H9 (cell line): ENCODE measurements around the gene AURKB. TPM values are rescaled to one million over a fixed set of nuclear protein-coding genes. Genes with fewer than 3 reads are reported as not detected.

ENCODE experiments used
- DNase-seq: peaks from one replicate; pipeline ENCODE4 v3.0.0-alpha.2; 2017
- H2AFZ ChIP-seq: one replicate; pipeline ENCODE4 v1.6.1; 2013; ENCODE audit warnings: mild to moderate bottlenecking, low read length, control low read depth, moderate library complexity
- H2AK5ac ChIP-seq: 2 replicates; pipeline ENCODE4 v1.6.1; 2013; ENCODE audit warnings: low read length, control low read depth, mixed read lengths; ENCODE audit not compliant: insufficient read length
- H2BK120ac ChIP-seq: one replicate; pipeline ENCODE4 v1.6.1; 2013; ENCODE audit warnings: low read depth, mild to moderate bottlenecking, low read length, control low read depth, inconsistent platforms; ENCODE audit not compliant: poor library complexity, severe bottlenecking
- H2BK12ac ChIP-seq: 2 replicates; pipeline ENCODE4 v1.6.1; 2013; ENCODE audit warnings: low read length, control low read depth, mixed read lengths, low read depth; ENCODE audit not compliant: insufficient read length
- H2BK15ac ChIP-seq: 2 replicates; pipeline ENCODE4 v1.6.1; 2013; ENCODE audit warnings: low read depth, low read length, control low read depth
- H2BK20ac ChIP-seq: one replicate; pipeline ENCODE4 v1.6.1; 2013; ENCODE audit warnings: low read depth, mild to moderate bottlenecking, low read length, control low read depth, inconsistent platforms; ENCODE audit not compliant: poor library complexity, severe bottlenecking
- H2BK5ac ChIP-seq: 2 replicates; pipeline ENCODE4 v1.6.1; 2013; ENCODE audit warnings: low read length, control low read depth, mixed read lengths; ENCODE audit not compliant: insufficient read length
- H3K14ac ChIP-seq: 2 replicates; pipeline ENCODE4 v1.6.1; 2013; ENCODE audit warnings: low read length, control low read depth; ENCODE audit not compliant: insufficient read depth
- H3K18ac ChIP-seq: 2 replicates; pipeline ENCODE4 v1.6.1; 2013; ENCODE audit warnings: low read depth, mild to moderate bottlenecking, mixed read lengths, low read length, control low read depth; ENCODE audit not compliant: insufficient read length
- H3K23ac ChIP-seq: 2 replicates; pipeline ENCODE4 v1.6.1; 2013; ENCODE audit warnings: low read length, control low read depth, mixed read lengths, low read depth; ENCODE audit not compliant: insufficient read length
- H3K23me2 ChIP-seq: 2 replicates; pipeline ENCODE4 v1.6.1; 2013; ENCODE audit warnings: low read depth, mild to moderate bottlenecking, mixed read lengths, low read length, control low read depth; ENCODE audit not compliant: insufficient read length, poor library complexity, severe bottlenecking
- H3K27ac ChIP-seq: 2 replicates; pipeline ENCODE4 v1.5.1; 2013; ENCODE audit warnings: low read length, control low read depth, mixed read lengths, low read depth; ENCODE audit not compliant: insufficient read length
- H3K27me3 ChIP-seq: 2 replicates; pipeline ENCODE4 v1.6.1; 2013; ENCODE audit warnings: low read length, control low read depth, inconsistent platforms; ENCODE audit not compliant: insufficient read depth
- H3K4ac ChIP-seq: 2 replicates; pipeline ENCODE4 v1.6.1; 2013; ENCODE audit warnings: low read depth, mild to moderate bottlenecking, control low read depth, inconsistent platforms, low read length, moderate library complexity
- H3K4me1 ChIP-seq: 2 replicates; pipeline ENCODE4 v1.6.1; 2013; ENCODE audit warnings: low read length, control low read depth, inconsistent platforms; ENCODE audit not compliant: insufficient read depth
- H3K4me2 ChIP-seq: 2 replicates; pipeline ENCODE4 v1.6.1; 2013; ENCODE audit warnings: low read length, control low read depth, mixed read lengths; ENCODE audit not compliant: insufficient read length, insufficient read depth
- H3K56ac ChIP-seq: 2 replicates; pipeline ENCODE4 v1.6.1; 2013; ENCODE audit warnings: low read depth, mild to moderate bottlenecking, mixed read lengths, low read length, control low read depth; ENCODE audit not compliant: insufficient read length
- H3K79me1 ChIP-seq: 2 replicates; pipeline ENCODE4 v1.6.1; 2013; ENCODE audit warnings: low read depth, mild to moderate bottlenecking, moderate library complexity, low read length, control low read depth, inconsistent platforms; ENCODE audit not compliant: insufficient read depth, poor library complexity, severe bottlenecking
- H3K79me2 ChIP-seq: 2 replicates; pipeline ENCODE4 v1.6.1; 2013; ENCODE audit warnings: low read length, control low read depth, inconsistent platforms; ENCODE audit not compliant: insufficient read depth
- H3K9ac ChIP-seq: 2 replicates; pipeline ENCODE4 v1.6.1; 2013; ENCODE audit warnings: low read length, control low read depth, mixed read lengths; ENCODE audit not compliant: insufficient read length; ENCODE audit errors: extremely low read depth
- H3K9me3 ChIP-seq: one replicate; pipeline ENCODE4 v1.6.1; 2013; ENCODE audit warnings: low read depth, low read length, inconsistent platforms; ENCODE audit not compliant: control insufficient read depth
- H3T11ph ChIP-seq: one replicate; pipeline ENCODE4 v1.6.1; 2013; ENCODE audit warnings: mild to moderate bottlenecking, low read length, control low read depth, inconsistent platforms
- H4K20me1 ChIP-seq: one replicate; pipeline ENCODE4 v1.6.1; 2013; ENCODE audit not compliant: control insufficient read depth, insufficient read length, insufficient read depth
- H4K5ac ChIP-seq: 2 replicates; pipeline ENCODE4 v1.6.1; 2013; ENCODE audit warnings: low read depth, mild to moderate bottlenecking, mixed read lengths, low read length, control low read depth; ENCODE audit not compliant: insufficient read length
- H4K8ac ChIP-seq: replicated peaks from 2 replicates; pipeline ENCODE4 v1.6.1; 2013; ENCODE audit warnings: low read length, control low read depth, mixed read lengths, low read depth; ENCODE audit not compliant: insufficient read length
- H4K91ac ChIP-seq: 2 replicates; pipeline ENCODE4 v1.6.1; 2013; ENCODE audit warnings: low read depth, mild to moderate bottlenecking, moderate library complexity, mixed read lengths, low read length, control low read depth; ENCODE audit not compliant: insufficient read length
- H3K27ac Mint-ChIP-seq, 3 experiments: 2 replicates in 2 of 3; 3 replicates in 1 of 3; pipeline ENCODE4 v1.8.0; 2020 to 2021; ENCODE audit warnings: mixed read lengths in 3 of 3, mild to moderate bottlenecking in 1 of 3, moderate library complexity in 1 of 3
- H3K27me3 Mint-ChIP-seq: 2 replicates; pipeline ENCODE4 v1.8.0; 2021; ENCODE audit warnings: low read depth, mild to moderate bottlenecking, moderate library complexity, mixed read lengths
- H3K36me3 Mint-ChIP-seq, 3 experiments: 2 replicates in 2 of 3; 3 replicates in 1 of 3; pipeline ENCODE4 v1.8.0; 2020 to 2021; ENCODE audit warnings: low read depth in 3 of 3, mixed read lengths in 3 of 3; ENCODE audit not compliant: insufficient read depth in 1 of 3
- H3K4me1 Mint-ChIP-seq, 2 experiments: 2 replicates each; pipeline ENCODE4 v1.8.0; 2020; ENCODE audit warnings: mixed read lengths in 2 of 2
- H3K4me3 Mint-ChIP-seq, 2 experiments: 2 replicates in 1 of 2; 3 replicates in 1 of 2; pipeline ENCODE4 v1.8.0; 2020 to 2021; ENCODE audit warnings: mild to moderate bottlenecking in 2 of 2, mixed read lengths in 2 of 2, moderate library complexity in 1 of 2
- H3K9me3 Mint-ChIP-seq, 2 experiments: 2 replicates in 1 of 2; 3 replicates in 1 of 2; pipeline ENCODE4 v1.8.0; 2020; ENCODE audit warnings: mild to moderate bottlenecking in 2 of 2, mixed read lengths in 2 of 2, moderate library complexity in 1 of 2
- WGBS: extraction: QIAGEN DNeasy Blood & Tissue Kit; methylation state at CpG from one replicate; pipeline ENCODE4 v1.1.7; 2013; ENCODE audit warnings: missing lambda C conversion rate, low lambda C conversion rate, mixed read lengths; ENCODE audit not compliant: insufficient read length; ENCODE audit errors: extremely low coverage; 5-methylcytosine and 5-hydroxymethylcytosine counted together
- total RNA-seq: library from RNA; stranded (reverse); gene quantifications from 2 replicates; pipeline ENCODE4 v1.2.1, GENCODE V29; 2021
- TF ChIP-seq, protein P1 (sequence below): fragments of 200-600 bp; sonication (generic); conservative IDR thresholded peaks from 3 replicates; pipeline ENCODE4 v1.8.0; 2021; ENCODE audit warnings: antibody characterized with exemption, mild to moderate bottlenecking

The AURKB gene
- total RNA-seq, 1 experiment from 2014 or later: 171 TPM

- H3K23ac ChIP-seq: no peak overlapping the region
- Mint-ChIP-seq H3K4me1 (peaks cover 25 to 31% of the 10 kb centered on the region in 2 experiments), H3K27me3 (peaks cover 3% of the 10 kb centered on the region), H3K27ac (peak overlapping the region; percentile 8 to 54 (median 44); a peak in 2 of 7 replicates), H3K36me3 (peaks cover 10 to 26% (median 22%) of the 10 kb centered on the region in 3 experiments), H3K4me3 (peak overlapping the region in 1 of 2 experiments; percentile 50; a peak in 3 of 5 replicates), H3K9me3 (no peaks in the 10 kb centered on the region)
- H4K91ac ChIP-seq: no peak overlapping the region
- no peak overlapping the region for H3K27ac ChIP-seq
- H3K4ac ChIP-seq: no peak overlapping the region
- H4K5ac ChIP-seq: no peak overlapping the region
- no peak overlapping the region for H3K9ac ChIP-seq
- no peak overlapping the region for H3K18ac ChIP-seq
- no peaks in the 10 kb centered on the region for H3K9me3 ChIP-seq
- H3K79me1 ChIP-seq: no peaks in the 10 kb centered on the region
- TF ChIP-seq, protein P1, sequence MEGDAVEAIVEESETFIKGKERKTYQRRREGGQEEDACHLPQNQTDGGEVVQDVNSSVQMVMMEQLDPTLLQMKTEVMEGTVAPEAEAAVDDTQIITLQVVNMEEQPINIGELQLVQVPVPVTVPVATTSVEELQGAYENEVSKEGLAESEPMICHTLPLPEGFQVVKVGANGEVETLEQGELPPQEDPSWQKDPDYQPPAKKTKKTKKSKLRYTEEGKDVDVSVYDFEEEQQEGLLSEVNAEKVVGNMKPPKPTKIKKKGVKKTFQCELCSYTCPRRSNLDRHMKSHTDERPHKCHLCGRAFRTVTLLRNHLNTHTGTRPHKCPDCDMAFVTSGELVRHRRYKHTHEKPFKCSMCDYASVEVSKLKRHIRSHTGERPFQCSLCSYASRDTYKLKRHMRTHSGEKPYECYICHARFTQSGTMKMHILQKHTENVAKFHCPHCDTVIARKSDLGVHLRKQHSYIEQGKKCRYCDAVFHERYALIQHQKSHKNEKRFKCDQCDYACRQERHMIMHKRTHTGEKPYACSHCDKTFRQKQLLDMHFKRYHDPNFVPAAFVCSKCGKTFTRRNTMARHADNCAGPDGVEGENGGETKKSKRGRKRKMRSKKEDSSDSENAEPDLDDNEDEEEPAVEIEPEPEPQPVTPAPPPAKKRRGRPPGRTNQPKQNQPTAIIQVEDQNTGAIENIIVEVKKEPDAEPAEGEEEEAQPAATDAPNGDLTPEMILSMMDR: peak; percentile 84
- H3K14ac ChIP-seq: no peak overlapping the region
- no CpG with 5 or more reads among the region's 20 CpGs for WGBS
- no peak overlapping the region for H2BK5ac ChIP-seq
- peaks cover 3% of the 10 kb centered on the region; the same call in 1 of the 2 replicates for H3K4me1 ChIP-seq
- H3K56ac ChIP-seq: no peak overlapping the region
- no peak overlapping the region for H2AFZ ChIP-seq
- H2BK15ac ChIP-seq: no peak overlapping the region
- no peak overlapping the region for H2BK20ac ChIP-seq
- no peak overlapping the region for H3K4me2 ChIP-seq
- no peak overlapping the region for H4K8ac ChIP-seq
- no peaks in the 10 kb centered on the region for H4K20me1 ChIP-seq
- H3K23me2 ChIP-seq: peaks cover 17% of the 10 kb centered on the region
- peak; percentile 95 for DNase-seq
- H2BK120ac ChIP-seq: no peak overlapping the region
- H3K27me3 ChIP-seq: no peaks in the 10 kb centered on the region
- no peak overlapping the region for H3T11ph ChIP-seq
- H2AK5ac ChIP-seq: no peak overlapping the region
- no peak overlapping the region for H2BK12ac ChIP-seq
- no peaks in the 10 kb centered on the region for H3K79me2 ChIP-seq
Observed at GRCh38 chr17:8158267-8159031, 51.9 kb downstream of the AURKB start.
